GM23338 (cell line): Measurements from ENCODE around the gene TLR3. TPM values are rescaled to one million over a fixed set of nuclear protein-coding genes. Genes with fewer than 3 reads are reported as not detected.

Experiments used
- CTCF ChIP-seq, 2 experiments: fragments of 200-600 bp in 1 of 2; sonication (generic) in 1 of 2; conservative IDR thresholded peaks; 2 replicates each; pipeline versions ENCODE4 v1.5.1 to v1.6.1; 2016 to 2017; ENCODE audit warnings: antibody characterized with exemption in 2 of 2, low read depth in 2 of 2, mild to moderate bottlenecking in 2 of 2, moderate library complexity in 1 of 2
- EZH2phosphoT487 ChIP-seq: fragments of 200-600 bp; sonication (generic); IDR thresholded peaks from one replicate; pipeline ENCODE4 v1.8.1; 2018; ENCODE audit warnings: antibody characterized with exemption; ENCODE audit not compliant: unreplicated experiment
- POLR2AphosphoS5 ChIP-seq: IDR thresholded peaks from 2 replicates; pipeline ENCODE4 v1.6.1; 2016; ENCODE audit warnings: antibody characterized with exemption, low read depth
- polyA plus RNA-seq: library from polyadenylated mRNA; unstranded; fragments of >200 nt; fragmentation: Nextera tagmentation; extraction: Ambion mirVana; gene quantifications from 2 replicates; pipeline ENCODE4 v1.2.1, GENCODE V29; 2016
- total RNA-seq: library from RNA; depleted of rRNA; stranded (reverse); fragments of >200 nt; shearing (Covaris generic); gene quantifications from 2 replicates; pipeline ENCODE4 v1.2.3, GENCODE V29; 2014
- TF ChIP-seq, protein P1 (sequence below): fragments of 250-450 bp; sonication (Bioruptor Pico); IDR thresholded peaks from 2 replicates; pipeline ENCODE4 v1.5.0; 2020; ENCODE audit warnings: mild to moderate bottlenecking, moderate library complexity
- TF ChIP-seq, protein P2 (sequence below): IDR thresholded peaks from one replicate; pipeline ENCODE4 v1.6.1; 2018; ENCODE audit warnings: antibody characterized with exemption; ENCODE audit not compliant: unreplicated experiment

Gene TLR3
- total and polyA plus RNA-seq, 2 experiments from 2014 or later = 0.32 to 0.38 TPM

- TF ChIP-seq, protein P1, sequence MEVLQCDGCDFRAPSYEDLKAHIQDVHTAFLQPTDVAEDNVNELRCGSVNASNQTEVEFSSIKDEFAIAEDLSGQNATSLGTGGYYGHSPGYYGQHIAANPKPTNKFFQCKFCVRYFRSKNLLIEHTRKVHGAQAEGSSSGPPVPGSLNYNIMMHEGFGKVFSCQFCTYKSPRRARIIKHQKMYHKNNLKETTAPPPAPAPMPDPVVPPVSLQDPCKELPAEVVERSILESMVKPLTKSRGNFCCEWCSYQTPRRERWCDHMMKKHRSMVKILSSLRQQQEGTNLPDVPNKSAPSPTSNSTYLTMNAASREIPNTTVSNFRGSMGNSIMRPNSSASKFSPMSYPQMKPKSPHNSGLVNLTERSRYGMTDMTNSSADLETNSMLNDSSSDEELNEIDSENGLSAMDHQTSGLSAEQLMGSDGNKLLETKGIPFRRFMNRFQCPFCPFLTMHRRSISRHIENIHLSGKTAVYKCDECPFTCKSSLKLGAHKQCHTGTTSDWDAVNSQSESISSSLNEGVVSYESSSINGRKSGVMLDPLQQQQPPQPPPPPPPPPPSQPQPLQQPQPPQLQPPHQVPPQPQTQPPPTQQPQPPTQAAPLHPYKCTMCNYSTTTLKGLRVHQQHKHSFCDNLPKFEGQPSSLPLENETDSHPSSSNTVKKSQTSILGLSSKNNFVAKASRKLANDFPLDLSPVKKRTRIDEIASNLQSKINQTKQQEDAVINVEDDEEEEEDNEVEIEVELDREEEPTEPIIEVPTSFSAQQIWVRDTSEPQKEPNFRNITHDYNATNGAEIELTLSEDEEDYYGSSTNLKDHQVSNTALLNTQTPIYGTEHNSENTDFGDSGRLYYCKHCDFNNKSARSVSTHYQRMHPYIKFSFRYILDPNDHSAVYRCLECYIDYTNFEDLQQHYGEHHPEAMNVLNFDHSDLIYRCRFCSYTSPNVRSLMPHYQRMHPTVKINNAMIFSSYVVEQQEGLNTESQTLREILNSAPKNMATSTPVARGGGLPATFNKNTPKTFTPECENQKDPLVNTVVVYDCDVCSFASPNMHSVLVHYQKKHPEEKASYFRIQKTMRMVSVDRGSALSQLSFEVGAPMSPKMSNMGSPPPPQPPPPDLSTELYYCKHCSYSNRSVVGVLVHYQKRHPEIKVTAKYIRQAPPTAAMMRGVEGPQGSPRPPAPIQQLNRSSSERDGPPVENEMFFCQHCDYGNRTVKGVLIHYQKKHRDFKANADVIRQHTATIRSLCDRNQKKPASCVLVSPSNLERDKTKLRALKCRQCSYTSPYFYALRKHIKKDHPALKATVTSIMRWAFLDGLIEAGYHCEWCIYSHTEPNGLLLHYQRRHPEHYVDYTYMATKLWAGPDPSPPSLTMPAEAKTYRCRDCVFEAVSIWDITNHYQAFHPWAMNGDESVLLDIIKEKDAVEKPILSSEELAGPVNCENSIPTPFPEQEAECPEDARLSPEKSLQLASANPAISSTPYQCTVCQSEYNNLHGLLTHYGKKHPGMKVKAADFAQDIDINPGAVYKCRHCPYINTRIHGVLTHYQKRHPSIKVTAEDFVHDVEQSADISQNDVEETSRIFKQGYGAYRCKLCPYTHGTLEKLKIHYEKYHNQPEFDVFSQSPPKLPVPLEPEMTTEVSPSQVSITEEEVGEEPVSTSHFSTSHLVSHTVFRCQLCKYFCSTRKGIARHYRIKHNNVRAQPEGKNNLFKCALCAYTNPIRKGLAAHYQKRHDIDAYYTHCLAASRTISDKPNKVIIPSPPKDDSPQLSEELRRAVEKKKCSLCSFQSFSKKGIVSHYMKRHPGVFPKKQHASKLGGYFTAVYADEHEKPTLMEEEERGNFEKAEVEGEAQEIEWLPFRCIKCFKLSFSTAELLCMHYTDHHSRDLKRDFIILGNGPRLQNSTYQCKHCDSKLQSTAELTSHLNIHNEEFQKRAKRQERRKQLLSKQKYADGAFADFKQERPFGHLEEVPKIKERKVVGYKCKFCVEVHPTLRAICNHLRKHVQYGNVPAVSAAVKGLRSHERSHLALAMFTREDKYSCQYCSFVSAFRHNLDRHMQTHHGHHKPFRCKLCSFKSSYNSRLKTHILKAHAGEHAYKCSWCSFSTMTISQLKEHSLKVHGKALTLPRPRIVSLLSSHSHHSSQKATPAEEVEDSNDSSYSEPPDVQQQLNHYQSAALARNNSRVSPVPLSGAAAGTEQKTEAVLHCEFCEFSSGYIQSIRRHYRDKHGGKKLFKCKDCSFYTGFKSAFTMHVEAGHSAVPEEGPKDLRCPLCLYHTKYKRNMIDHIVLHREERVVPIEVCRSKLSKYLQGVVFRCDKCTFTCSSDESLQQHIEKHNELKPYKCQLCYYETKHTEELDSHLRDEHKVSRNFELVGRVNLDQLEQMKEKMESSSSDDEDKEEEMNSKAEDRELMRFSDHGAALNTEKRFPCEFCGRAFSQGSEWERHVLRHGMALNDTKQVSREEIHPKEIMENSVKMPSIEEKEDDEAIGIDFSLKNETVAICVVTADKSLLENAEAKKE (CRISPR knock-in tag) = no peak
- TF ChIP-seq, protein P2, sequence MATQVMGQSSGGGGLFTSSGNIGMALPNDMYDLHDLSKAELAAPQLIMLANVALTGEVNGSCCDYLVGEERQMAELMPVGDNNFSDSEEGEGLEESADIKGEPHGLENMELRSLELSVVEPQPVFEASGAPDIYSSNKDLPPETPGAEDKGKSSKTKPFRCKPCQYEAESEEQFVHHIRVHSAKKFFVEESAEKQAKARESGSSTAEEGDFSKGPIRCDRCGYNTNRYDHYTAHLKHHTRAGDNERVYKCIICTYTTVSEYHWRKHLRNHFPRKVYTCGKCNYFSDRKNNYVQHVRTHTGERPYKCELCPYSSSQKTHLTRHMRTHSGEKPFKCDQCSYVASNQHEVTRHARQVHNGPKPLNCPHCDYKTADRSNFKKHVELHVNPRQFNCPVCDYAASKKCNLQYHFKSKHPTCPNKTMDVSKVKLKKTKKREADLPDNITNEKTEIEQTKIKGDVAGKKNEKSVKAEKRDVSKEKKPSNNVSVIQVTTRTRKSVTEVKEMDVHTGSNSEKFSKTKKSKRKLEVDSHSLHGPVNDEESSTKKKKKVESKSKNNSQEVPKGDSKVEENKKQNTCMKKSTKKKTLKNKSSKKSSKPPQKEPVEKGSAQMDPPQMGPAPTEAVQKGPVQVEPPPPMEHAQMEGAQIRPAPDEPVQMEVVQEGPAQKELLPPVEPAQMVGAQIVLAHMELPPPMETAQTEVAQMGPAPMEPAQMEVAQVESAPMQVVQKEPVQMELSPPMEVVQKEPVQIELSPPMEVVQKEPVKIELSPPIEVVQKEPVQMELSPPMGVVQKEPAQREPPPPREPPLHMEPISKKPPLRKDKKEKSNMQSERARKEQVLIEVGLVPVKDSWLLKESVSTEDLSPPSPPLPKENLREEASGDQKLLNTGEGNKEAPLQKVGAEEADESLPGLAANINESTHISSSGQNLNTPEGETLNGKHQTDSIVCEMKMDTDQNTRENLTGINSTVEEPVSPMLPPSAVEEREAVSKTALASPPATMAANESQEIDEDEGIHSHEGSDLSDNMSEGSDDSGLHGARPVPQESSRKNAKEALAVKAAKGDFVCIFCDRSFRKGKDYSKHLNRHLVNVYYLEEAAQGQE = no peak
- TF ChIP-seq POLR2AphosphoS5 (no peak), EZH2phosphoT487 (no peak), CTCF (conservative IDR thresholded peaks at IDR 0.05; ENCODE audit: low read depth in 2 of 2) (no peak)
Observed at GRCh38 chr4:186096681-186097165, 27.8 kb downstream of the TLR3 start (continued).
